PC-3 (cell line): ENCODE measurements around the gene JARID2.

Source experiments
- CTCF ChIP-seq: fragments of 300-600 bp; sonication (generic); conservative IDR thresholded peaks from 2 replicates; pipeline ENCODE4 v1.5.1; 2017; ENCODE audit warnings: antibody characterized with exemption, low read depth, mild to moderate bottlenecking, low read length
- EZH2phosphoT487 ChIP-seq: fragments of 300-600 bp; sonication (generic); IDR thresholded peaks from 2 replicates; pipeline ENCODE4 v1.6.1; 2018; ENCODE audit warnings: mild to moderate bottlenecking, antibody characterized with exemption, low read length, borderline replicate concordance

- no peak for TF ChIP-seq EZH2phosphoT487
- no peak for TF ChIP-seq CTCF
These were observed 117.3 kb downstream of the JARID2 start for GRCh38 chr6:15363164-15363522.
